Thoracic aorta (tissue), 2 donors: Measurements from ENCODE around the gene ARHGEF26. TPM values are rescaled to one million over a fixed set of nuclear protein-coding genes. Genes with fewer than 3 reads are reported as not detected.
"Not testable (repeated sequence)": the region's sequence is repeated elsewhere in the genome, so short reads cannot be mapped to it uniquely, and the experiment has no call there.

Experiments
- ATAC-seq: fragments of 150-250 bp; one replicate; pipeline ENCODE4 v1.8.0; 2017; ENCODE audit warnings: low read depth; ENCODE audit not compliant: insufficient number of reproducible peaks, low FRiP score
- DNase-seq: peaks from one replicate; pipeline ENCODE4 v3.0.0-alpha.2; 2020; ENCODE audit warnings: low spot score
- H3K27ac ChIP-seq, 2 donors: fragments of 200-600 bp; sonication (generic); 1 replicate in 1 of 2; 2 replicates in 1 of 2; pipeline ENCODE4 v1.5.1; 2016; ENCODE audit warnings: mild to moderate bottlenecking in 2 of 2, moderate library complexity in 2 of 2
- H3K27me3 ChIP-seq: fragments of 200-600 bp; sonication (generic); replicated peaks from 2 replicates; pipeline ENCODE4 v1.6.0; 2016; ENCODE audit warnings: mild to moderate bottlenecking; ENCODE audit not compliant: insufficient read depth
- H3K36me3 ChIP-seq: fragments of 200-600 bp; sonication (generic); one replicate; pipeline ENCODE4 v1.5.1; 2016
- H3K4me1 ChIP-seq, 2 donors: fragments of 200-600 bp; sonication (generic); 1 replicate in 1 of 2; 2 replicates in 1 of 2; pipeline versions ENCODE4 v1.5.1 to v1.6.0; 2016; ENCODE audit warnings: low read depth in 2 of 2, mild to moderate bottlenecking in 1 of 2; ENCODE audit not compliant: control insufficient read depth in 1 of 2
- H3K4me3 ChIP-seq: fragments of 200-600 bp; sonication (generic); 2 replicates; pipeline ENCODE4 v1.5.1; 2016; ENCODE audit warnings: mild to moderate bottlenecking
- H3K9me3 ChIP-seq: fragments of 200-600 bp; sonication (generic); 2 replicates; pipeline ENCODE4 v1.5.1; 2016
- CTCF ChIP-seq: fragments of 200-600 bp; sonication (generic); IDR thresholded peaks from one replicate; pipeline ENCODE4 v1.5.1; 2019; ENCODE audit warnings: antibody characterized with exemption
- total RNA-seq, 2 donors: library from RNA; depleted of rRNA; stranded (reverse); fragments of >200 nt; gene quantifications; one replicate each; pipeline versions ENCODE4 v1.1.0 to v1.2.3, GENCODE V29; 2016

Gene ARHGEF26
- total RNA-seq, 2 donors from 2014 or later: 88.0 to 96.4 TPM

- DNase-seq: no peak
- no peaks in the 10 kb centered on the region for H3K4me1 ChIP-seq
- TF ChIP-seq CTCF: no peak
- H3K9me3 ChIP-seq: no peaks in the 10 kb centered on the region
- H3K27ac ChIP-seq: no peak overlapping the region
- H3K27me3 ChIP-seq: no peaks in the 10 kb centered on the region
- H3K4me3 ChIP-seq: no peak overlapping the region
- H3K36me3 ChIP-seq: no peaks in the 10 kb centered on the region
- no peak for ATAC-seq
Measured at GRCh38 chr3:154085071-154085470, 36.1 kb upstream of the ARHGEF26 start.

GRCh38 chr3:154085799-154086198 is 35.4 kb upstream of the ARHGEF26 start:
- H3K27ac ChIP-seq: no peak overlapping the region
- no peak for ATAC-seq
- DNase-seq: no peak
- no peaks in the 10 kb centered on the region for H3K4me1 ChIP-seq
- H3K36me3 ChIP-seq: no peaks in the 10 kb centered on the region
- H3K4me3 ChIP-seq: no peak overlapping the region
- TF ChIP-seq CTCF: no peak
- no peaks in the 10 kb centered on the region for H3K9me3 ChIP-seq
- H3K27me3 ChIP-seq: no peaks in the 10 kb centered on the region

GRCh38 chr3:154086286-154086685 is 34.9 kb upstream of the ARHGEF26 start:
- no peak for TF ChIP-seq CTCF
- Histone ChIP-seq H3K36me3 (no peaks in the 10 kb centered on the region), H3K27ac (no peak overlapping the region), H3K27me3 (no peaks in the 10 kb centered on the region), H3K4me1 (no peaks in the 10 kb centered on the region), H3K4me3 (no peak overlapping the region), H3K9me3 (no peaks in the 10 kb centered on the region)
- DNase-seq: no peak
- no peak for ATAC-seq

GRCh38 chr3:154087756-154088480 is 33.3 kb upstream of the ARHGEF26 start:
- not testable (repeated sequence) for H3K27ac ChIP-seq, H3K27me3 ChIP-seq, H3K4me3 ChIP-seq, H3K4me1 ChIP-seq, ATAC-seq, H3K9me3 ChIP-seq, H3K36me3 ChIP-seq, DNase-seq

- no peaks in the 10 kb centered on the region for H3K36me3 ChIP-seq
- no peak overlapping the region for H3K4me3 ChIP-seq
- H3K27ac ChIP-seq: no peak overlapping the region
- H3K27me3 ChIP-seq: no peaks in the 10 kb centered on the region
- no peak for TF ChIP-seq CTCF
- H3K9me3 ChIP-seq: no peaks in the 10 kb centered on the region
- no peak for ATAC-seq
- DNase-seq: no peak
- no peaks in the 10 kb centered on the region for H3K4me1 ChIP-seq
Measured at GRCh38 chr3:154089421-154090420, 31.5 kb upstream of the ARHGEF26 start.
